ENCODE data around the gene CNPY2.

- no peak for TF ChIP-seq CTCF (IDR thresholded peaks at IDR 0.05; ENCODE audit: low read depth, low read length)
- TF ChIP-seq EZH2phosphoT487 (IDR thresholded peaks at IDR 0.05; ENCODE audit: low read depth), result no peak
Measured at GRCh38 chr12:56274299-56274698, 41.5 kb downstream of the CNPY2 start.
